ENCODE data around the gene AK9.
"Not testable (repeated sequence)": the region's sequence is repeated elsewhere in the genome, so short reads cannot be mapped to it uniquely, and the experiment has no call there.

The AK9 gene

GRCh38 chr6:109701221-109701620 lies 10.2 kb upstream of the AK9 start:
- no peak overlapping the region for H3K4me3 ChIP-seq (ENCODE audit: low read depth, low read length)
- TF ChIP-seq, protein P1, sequence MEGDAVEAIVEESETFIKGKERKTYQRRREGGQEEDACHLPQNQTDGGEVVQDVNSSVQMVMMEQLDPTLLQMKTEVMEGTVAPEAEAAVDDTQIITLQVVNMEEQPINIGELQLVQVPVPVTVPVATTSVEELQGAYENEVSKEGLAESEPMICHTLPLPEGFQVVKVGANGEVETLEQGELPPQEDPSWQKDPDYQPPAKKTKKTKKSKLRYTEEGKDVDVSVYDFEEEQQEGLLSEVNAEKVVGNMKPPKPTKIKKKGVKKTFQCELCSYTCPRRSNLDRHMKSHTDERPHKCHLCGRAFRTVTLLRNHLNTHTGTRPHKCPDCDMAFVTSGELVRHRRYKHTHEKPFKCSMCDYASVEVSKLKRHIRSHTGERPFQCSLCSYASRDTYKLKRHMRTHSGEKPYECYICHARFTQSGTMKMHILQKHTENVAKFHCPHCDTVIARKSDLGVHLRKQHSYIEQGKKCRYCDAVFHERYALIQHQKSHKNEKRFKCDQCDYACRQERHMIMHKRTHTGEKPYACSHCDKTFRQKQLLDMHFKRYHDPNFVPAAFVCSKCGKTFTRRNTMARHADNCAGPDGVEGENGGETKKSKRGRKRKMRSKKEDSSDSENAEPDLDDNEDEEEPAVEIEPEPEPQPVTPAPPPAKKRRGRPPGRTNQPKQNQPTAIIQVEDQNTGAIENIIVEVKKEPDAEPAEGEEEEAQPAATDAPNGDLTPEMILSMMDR (IDR thresholded peaks at IDR 0.05; ENCODE audit: control insufficient read depth, extremely low read depth, insufficient read depth), result no peak
- DNase-seq (ENCODE audit: low read depth), result no peak

GRCh38 chr6:109696355-109696754 lies 5.4 kb upstream of the AK9 start:
- TF ChIP-seq, protein P1 (IDR thresholded peaks at IDR 0.05; ENCODE audit: control insufficient read depth, extremely low read depth, insufficient read depth), result no peak
- DNase-seq (ENCODE audit: low read depth), result no peak
- H3K4me3 ChIP-seq (ENCODE audit: low read depth, low read length), result no peak overlapping the region

- DNase-seq (ENCODE audit: low read depth), result no peak
- no peak overlapping the region for H3K4me3 ChIP-seq (ENCODE audit: low read depth, low read length)
- TF ChIP-seq, protein P1 (IDR thresholded peaks at IDR 0.05; ENCODE audit: control insufficient read depth, extremely low read depth, insufficient read depth), result peak; percentile 29
Measured at GRCh38 chr6:109695468-109695867, 4.5 kb upstream of the AK9 start.

DNA sequence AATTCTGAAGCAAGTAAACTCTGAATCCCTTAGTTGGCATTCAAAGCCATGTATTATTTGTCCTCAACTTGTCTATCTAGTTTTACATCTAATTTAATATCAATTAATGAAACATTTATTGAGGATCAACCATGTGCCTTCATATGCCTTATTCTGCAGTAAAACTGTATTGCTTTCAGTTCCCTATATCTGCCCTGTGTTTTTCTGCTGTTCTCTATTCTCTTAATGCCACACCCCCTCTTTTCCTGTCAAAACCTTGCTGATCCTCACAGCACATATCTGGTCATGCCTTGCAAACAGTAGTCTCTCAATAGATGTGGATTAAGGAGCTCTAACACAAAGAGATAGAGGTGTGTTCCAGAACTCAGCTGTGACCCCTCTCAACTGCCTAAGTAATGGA lies 2.1 kb upstream of the AK9 start:
- no peak overlapping the region for H3K4me3 ChIP-seq (ENCODE audit: low read depth, low read length)
- TF ChIP-seq, protein P1 (IDR thresholded peaks at IDR 0.05; ENCODE audit: control insufficient read depth, extremely low read depth, insufficient read depth), result no peak
- no peak for DNase-seq (ENCODE audit: low read depth)

- H3K4me3 ChIP-seq (ENCODE audit: low read depth, low read length), result peak overlapping the region; percentile 59
- TF ChIP-seq, protein P1 (IDR thresholded peaks at IDR 0.05; ENCODE audit: control insufficient read depth, extremely low read depth, insufficient read depth), result no peak
- no peak for DNase-seq (ENCODE audit: low read depth)
Measured at GRCh38 chr6:109690373-109690736, 647 bp downstream of the AK9 start.

- DNase-seq (ENCODE audit: low read depth), result no peak
- TF ChIP-seq, protein P1 (IDR thresholded peaks at IDR 0.05; ENCODE audit: control insufficient read depth, extremely low read depth, insufficient read depth), result no peak
- no peak overlapping the region for H3K4me3 ChIP-seq (ENCODE audit: low read depth, low read length)
Measured at GRCh38 chr6:109687271-109687761, 3.7 kb downstream of the AK9 start.

DNA sequence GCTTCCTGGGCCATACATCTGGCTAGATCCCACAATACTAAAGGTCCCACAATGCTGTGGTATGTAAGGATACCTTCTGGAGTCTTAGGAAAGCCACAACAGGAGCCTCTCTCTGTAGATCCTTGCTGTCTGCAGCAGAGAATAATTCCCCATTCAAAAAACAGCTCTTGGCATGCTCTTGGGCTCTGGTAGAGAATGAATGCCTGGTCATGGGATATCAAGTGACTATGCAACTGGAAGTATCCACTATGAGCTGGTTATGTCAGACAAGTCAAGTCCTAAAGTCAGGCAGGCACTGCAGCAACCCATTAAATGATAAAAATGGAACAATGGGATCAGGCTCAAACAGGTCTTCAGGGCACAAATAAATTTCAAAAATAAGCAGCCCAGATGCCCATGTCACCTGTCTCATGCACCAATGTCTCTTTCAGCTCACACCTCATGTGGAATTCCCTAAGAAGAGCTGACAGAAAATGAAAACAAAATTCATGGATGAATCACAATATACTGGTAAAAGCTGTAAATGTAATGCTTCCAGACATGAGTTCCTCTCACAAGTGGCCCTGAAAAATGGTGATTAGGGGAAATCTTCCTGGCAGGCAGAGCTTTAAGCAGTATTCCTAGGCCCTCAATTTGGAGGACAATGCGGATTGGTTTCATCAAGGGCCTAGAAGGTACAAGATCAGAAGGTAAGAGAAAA lies 4.3 kb downstream of the AK9 start:
- no peak overlapping the region for H3K4me3 ChIP-seq (ENCODE audit: low read depth, low read length)
- no peak for DNase-seq (ENCODE audit: low read depth)
- TF ChIP-seq, protein P1 (IDR thresholded peaks at IDR 0.05; ENCODE audit: control insufficient read depth, extremely low read depth, insufficient read depth), result no peak

DNA sequence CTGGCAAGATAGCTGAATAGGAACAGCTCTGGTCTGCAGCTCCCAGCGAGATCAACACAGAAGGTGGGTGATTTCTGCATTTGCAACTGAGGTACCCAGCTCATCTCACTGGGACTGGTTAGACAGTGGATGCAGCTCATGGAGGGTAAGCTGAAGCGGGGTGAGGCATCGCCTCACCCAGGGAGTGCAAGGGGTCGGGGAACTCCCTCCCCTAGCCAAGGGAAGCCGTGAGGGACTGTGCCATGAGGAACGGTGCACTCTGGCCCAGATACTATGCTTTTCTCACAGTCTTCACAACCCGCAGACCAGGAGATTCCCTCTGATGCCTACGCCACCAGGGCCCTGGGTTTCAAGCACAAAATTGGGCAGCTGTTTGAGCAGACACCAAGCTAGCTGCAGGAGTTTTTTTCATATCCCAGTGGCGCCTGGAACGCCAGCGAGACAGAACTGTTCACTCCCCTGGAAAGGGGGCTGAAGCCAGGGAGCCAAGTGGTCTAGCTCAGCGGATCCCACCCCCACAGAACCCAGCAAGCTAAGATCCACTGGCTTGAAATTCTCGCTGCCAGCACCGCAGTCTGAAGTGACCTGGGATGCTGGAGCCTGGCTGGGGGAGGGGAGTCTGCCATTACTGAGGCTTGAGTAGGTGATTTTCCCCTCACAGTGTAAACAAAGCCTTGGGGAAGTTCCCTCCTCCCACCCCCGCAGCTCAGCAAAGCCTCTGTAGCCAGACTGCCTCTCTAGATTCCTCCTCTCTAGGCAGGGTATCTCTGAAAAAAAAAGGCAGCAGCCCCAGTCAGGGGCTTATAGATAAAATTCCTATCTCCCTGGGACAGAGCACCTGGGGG lies 12.1 kb downstream of the AK9 start:
- not testable (repeated sequence) for H3K4me3 ChIP-seq (ENCODE audit: low read depth, low read length); DNase-seq (ENCODE audit: low read depth)

All from LNCaP clone FGC (cell line).